Caco-2 (cell line): ENCODE results near the gene RABGAP1L. TPM values are rescaled to one million over a fixed set of nuclear protein-coding genes. Genes with fewer than 3 reads are reported as not detected.

ENCODE experiments used
- BruUV-seq: library from RNA; stranded (reverse); fragments of 400-500 nt; replicated peaks from 2 replicates; lab custom pipeline; 2021; lab: Mats Ljungman, UMichigan
- CTCF ChIA-PET: fragments of 300-600 bp; sonication (Branson Sonifier 250); formaldehyde crosslinking; loops from one replicate; lab custom pipeline; 2022; ENCODE audit warnings: antibody characterized with exemption; lab: Charles Lee
- POLR2A ChIA-PET: fragments of 300-600 bp; sonication (Branson Sonifier 250); formaldehyde crosslinking; loops from one replicate; lab custom pipeline; 2022; ENCODE audit warnings: antibody characterized with exemption; lab: Charles Lee
- DNase-seq, 2 experiments: peaks; one replicate each; pipeline versions ENCODE4 v3.0.0 to v3.0.0-alpha.2; 2020 to 2022
- H3K27me3 ChIP-seq: replicated peaks from 2 replicates; pipeline ENCODE4 v1.6.0; 2011; ENCODE audit warnings: low read length; ENCODE audit not compliant: control insufficient read depth, insufficient read depth
- H3K36me3 ChIP-seq: 2 replicates; pipeline ENCODE4 v1.5.1; 2011; ENCODE audit warnings: low read length; ENCODE audit not compliant: control insufficient read depth, insufficient read depth
- H3K4me1 ChIP-seq: fragments of 250-450 bp; sonication (Bioruptor Pico); 2 replicates; pipeline ENCODE4 v1.5.1; 2020; ENCODE audit warnings: mild to moderate bottlenecking
- H3K4me3 ChIP-seq: 2 replicates; pipeline ENCODE4 v1.5.1; 2011; ENCODE audit warnings: low read depth, mild to moderate bottlenecking, control low read depth, low read length
- H3K9me3 ChIP-seq: fragments of 250-450 bp; sonication (Bioruptor Pico); 2 replicates; pipeline ENCODE4 v1.5.1; 2020; ENCODE audit warnings: mild to moderate bottlenecking, moderate library complexity
- H3K27ac Mint-ChIP-seq: one replicate; pipeline ENCODE4 v1.8.0; 2022; ENCODE audit warnings: mixed read lengths; ENCODE audit not compliant: unreplicated experiment
- H3K27me3 Mint-ChIP-seq: one replicate; pipeline ENCODE4 v1.8.0; 2022; ENCODE audit warnings: mixed read lengths; ENCODE audit not compliant: insufficient read depth, unreplicated experiment
- H3K36me3 Mint-ChIP-seq: one replicate; pipeline ENCODE4 v1.8.0; 2022; ENCODE audit warnings: mild to moderate bottlenecking, mixed read lengths; ENCODE audit not compliant: insufficient read depth, unreplicated experiment
- H3K4me1 Mint-ChIP-seq: one replicate; pipeline ENCODE4 v1.8.0; 2022; ENCODE audit warnings: low read depth, mixed read lengths; ENCODE audit not compliant: unreplicated experiment
- H3K4me3 Mint-ChIP-seq: one replicate; pipeline ENCODE4 v1.8.0; 2022; ENCODE audit warnings: mild to moderate bottlenecking, moderate library complexity, mixed read lengths; ENCODE audit not compliant: unreplicated experiment
- H3K9me3 Mint-ChIP-seq: one replicate; pipeline ENCODE4 v1.8.0; 2022; ENCODE audit warnings: mixed read lengths; ENCODE audit not compliant: unreplicated experiment
- CTCF ChIP-seq, 2 experiments: fragments of 200-600 bp in 1 of 2; IDR thresholded peaks; 1 replicate in 1 of 2; 2 replicates in 1 of 2; pipeline versions ENCODE4 v1.5.1 to v1.8.0; 2011 to 2022; ENCODE audit warnings: antibody characterized with exemption in 1 of 2, control low read depth in 1 of 2, inconsistent platforms in 1 of 2, low read depth in 1 of 2, low read length in 1 of 2, mild to moderate bottlenecking in 1 of 2, moderate library complexity in 1 of 2; ENCODE audit not compliant: insufficient read depth in 1 of 2, severe bottlenecking in 1 of 2, unreplicated experiment in 1 of 2
- intact Hi-C: fragments of 100-400 bp; cut with micrococcal nuclease; formaldehyde crosslinking; loops from one replicate; pipeline ENCODE4 v1.10.0; 2022; ENCODE audit not compliant: unreplicated experiment
- total RNA-seq: library from RNA; stranded (reverse); gene quantifications from 2 replicates; pipeline ENCODE4 v1.2.3, GENCODE V29; 2022

RABGAP1L gene
- total RNA-seq, 1 experiment from 2014 or later: 20.3 TPM

- no peak overlapping the region for H3K4me3 ChIP-seq
- no peak overlapping the region for H3K27ac Mint-ChIP-seq
- CTCF ChIA-PET: no interaction called here
Measured at GRCh38 chr1:174479281-174479680, 320.0 kb downstream of the RABGAP1L start.

GRCh38 chr1:174480324-174480723, 321.0 kb downstream of the RABGAP1L start:
- TF ChIP-seq CTCF (IDR thresholded peaks at IDR 0.05; ENCODE audit: insufficient read depth in 1 of 2, low read depth in 1 of 2, low read length in 1 of 2, severe bottlenecking in 1 of 2, unreplicated experiment in 1 of 2): no peak
- no peaks in the 10 kb centered on the region for H3K4me1 Mint-ChIP-seq
- Histone ChIP-seq H3K36me3 (no peaks in the 10 kb centered on the region), H3K9me3 (no peaks in the 10 kb centered on the region), H3K4me3 (no peak overlapping the region), H3K27me3 (no peaks in the 10 kb centered on the region), H3K4me1 (no peaks in the 10 kb centered on the region)
- no peak for DNase-seq
- POLR2A ChIA-PET: no interaction called here
- H3K27me3 Mint-ChIP-seq: no peaks in the 10 kb centered on the region
- no TSS peak for BruUV-seq
- H3K36me3 Mint-ChIP-seq: no peaks in the 10 kb centered on the region
- H3K27ac Mint-ChIP-seq: no peak overlapping the region
- CTCF ChIA-PET: no interaction called here
- intact Hi-C loops: no loop called here
- no peaks in the 10 kb centered on the region for H3K9me3 Mint-ChIP-seq
- no peak overlapping the region for H3K4me3 Mint-ChIP-seq

More at GRCh38 chr1:174479281-174479680, 320.0 kb downstream of the RABGAP1L start:
- BruUV-seq: no TSS peak
- Mint-ChIP-seq H3K9me3 (no peaks in the 10 kb centered on the region), H3K36me3 (no peaks in the 10 kb centered on the region), H3K27me3 (no peaks in the 10 kb centered on the region), H3K4me3 (no peak overlapping the region), H3K4me1 (no peaks in the 10 kb centered on the region)
- Histone ChIP-seq H3K9me3 (no peaks in the 10 kb centered on the region), H3K4me1 (no peaks in the 10 kb centered on the region), H3K36me3 (no peaks in the 10 kb centered on the region), H3K27me3 (no peaks in the 10 kb centered on the region)
- intact Hi-C loops: no loop called here
- POLR2A ChIA-PET: no interaction called here
- no peak for TF ChIP-seq CTCF (IDR thresholded peaks at IDR 0.05; ENCODE audit: insufficient read depth in 1 of 2, low read depth in 1 of 2, low read length in 1 of 2, severe bottlenecking in 1 of 2, unreplicated experiment in 1 of 2)
- no peak for DNase-seq

GRCh38 chr1:174491606-174492005, 332.3 kb downstream of the RABGAP1L start:
- intact Hi-C loops: no loop called here
- Mint-ChIP-seq H3K27me3 (no peaks in the 10 kb centered on the region), H3K4me1 (peaks cover 6% of the 10 kb centered on the region), H3K4me3 (no peak overlapping the region), H3K27ac (no peak overlapping the region), H3K9me3 (peaks cover 9% of the 10 kb centered on the region), H3K36me3 (no peaks in the 10 kb centered on the region)
- no peak overlapping the region for H3K4me3 ChIP-seq
- H3K9me3 ChIP-seq: no peaks in the 10 kb centered on the region
- ChIA-PET CTCF (no interaction called here), POLR2A (no interaction called here)
- DNase-seq: no peak
- H3K4me1 ChIP-seq: peaks cover 7% of the 10 kb centered on the region; the same call in 1 of the 2 replicates
- TF ChIP-seq CTCF (IDR thresholded peaks at IDR 0.05; ENCODE audit: insufficient read depth in 1 of 2, low read depth in 1 of 2, low read length in 1 of 2, severe bottlenecking in 1 of 2, unreplicated experiment in 1 of 2): no peak
- no peaks in the 10 kb centered on the region for H3K27me3 ChIP-seq
- BruUV-seq: no TSS peak
- H3K36me3 ChIP-seq: no peaks in the 10 kb centered on the region; the same call in 1 of the 2 replicates
